Esophagus muscularis mucosa (tissue), 4 donors: Measurements from ENCODE around the gene ABCA2. TPM values are rescaled to one million over a fixed set of nuclear protein-coding genes. Genes with fewer than 3 reads are reported as not detected.

Source experiments
- DNase-seq: peaks from one replicate; pipeline ENCODE4 v3.0.0-alpha.2; 2017; ENCODE audit errors: extremely low spot score
- H3K27ac ChIP-seq, 4 donors: fragments of 200-600 bp; sonication (generic); replicated peaks in 1 of 4; 1 replicate in 3 of 4; 2 replicates in 1 of 4; pipeline ENCODE4 v1.5.1; 2016 to 2019; ENCODE audit warnings: mild to moderate bottlenecking in 1 of 4
- H3K27me3 ChIP-seq, 4 donors: fragments of 200-600 bp; sonication (generic); one replicate each; pipeline versions ENCODE4 v1.5.1 to v1.6.0; 2016 to 2019
- H3K36me3 ChIP-seq, 4 donors: fragments of 200-600 bp; sonication (generic); one replicate each; pipeline ENCODE4 v1.5.1; 2016 to 2019
- H3K4me1 ChIP-seq, 4 donors: fragments of 200-600 bp; sonication (generic); one replicate each; pipeline ENCODE4 v1.5.1; 2016 to 2019
- H3K4me3 ChIP-seq, 4 donors: fragments of 200-600 bp; sonication (generic); 1 replicate in 2 of 4; 2 replicates in 2 of 4; pipeline ENCODE4 v1.5.1; 2016 to 2019; ENCODE audit warnings: mild to moderate bottlenecking in 4 of 4, moderate library complexity in 1 of 4
- H3K9me3 ChIP-seq, 4 donors: fragments of 200-600 bp; sonication (generic); 1 replicate in 3 of 4; 2 replicates in 1 of 4; pipeline ENCODE4 v1.5.1; 2016 to 2019
- EP300 ChIP-seq: sonication (generic); formaldehyde crosslinking; IDR thresholded peaks from one replicate; pipeline ENCODE4 v1.6.1; 2017; ENCODE audit warnings: antibody characterized with exemption
- POLR2A ChIP-seq: fragments of 450-650 bp; IDR thresholded peaks from one replicate; pipeline ENCODE4 v1.6.1; 2017; ENCODE audit warnings: antibody characterized with exemption, moderate library complexity, mild to moderate bottlenecking, low read depth
- POLR2AphosphoS5 ChIP-seq, 2 donors: sonication (generic); formaldehyde crosslinking; IDR thresholded peaks; one replicate each; pipeline ENCODE4 v1.6.1; 2017; ENCODE audit warnings: antibody characterized with exemption in 2 of 2
- WGBS: methylation state at CpG from one replicate; pipeline ENCODE4 v1.1.5; 2018; 5-methylcytosine and 5-hydroxymethylcytosine counted together
- intact Hi-C: fragments of 100-400 bp; cut with DNase I; formaldehyde crosslinking; loops from one replicate; pipeline ENCODE4 v1.15.1; 2023
- total RNA-seq, 4 donors: library from RNA; depleted of rRNA; stranded (reverse); fragments of >200 nt; gene quantifications; one replicate each; pipeline versions ENCODE4 v1.1.0 to v1.2.1, GENCODE V29; 2016
- TF ChIP-seq, protein P1 (sequence below), 3 experiments: fragments of 200-600 bp in 2 of 3; fragments of 450-650 bp in 1 of 3; sonication (generic) in 2 of 3; IDR thresholded peaks; one replicate each; pipeline ENCODE4 v1.5.1; 2017 to 2019; ENCODE audit warnings: antibody characterized with exemption in 3 of 3, mild to moderate bottlenecking in 2 of 3, moderate library complexity in 1 of 3

The ABCA2 gene
- total RNA-seq, 4 donors from 2014 or later, result 17.4 to 30.9 (median 21.6) TPM

DNA sequence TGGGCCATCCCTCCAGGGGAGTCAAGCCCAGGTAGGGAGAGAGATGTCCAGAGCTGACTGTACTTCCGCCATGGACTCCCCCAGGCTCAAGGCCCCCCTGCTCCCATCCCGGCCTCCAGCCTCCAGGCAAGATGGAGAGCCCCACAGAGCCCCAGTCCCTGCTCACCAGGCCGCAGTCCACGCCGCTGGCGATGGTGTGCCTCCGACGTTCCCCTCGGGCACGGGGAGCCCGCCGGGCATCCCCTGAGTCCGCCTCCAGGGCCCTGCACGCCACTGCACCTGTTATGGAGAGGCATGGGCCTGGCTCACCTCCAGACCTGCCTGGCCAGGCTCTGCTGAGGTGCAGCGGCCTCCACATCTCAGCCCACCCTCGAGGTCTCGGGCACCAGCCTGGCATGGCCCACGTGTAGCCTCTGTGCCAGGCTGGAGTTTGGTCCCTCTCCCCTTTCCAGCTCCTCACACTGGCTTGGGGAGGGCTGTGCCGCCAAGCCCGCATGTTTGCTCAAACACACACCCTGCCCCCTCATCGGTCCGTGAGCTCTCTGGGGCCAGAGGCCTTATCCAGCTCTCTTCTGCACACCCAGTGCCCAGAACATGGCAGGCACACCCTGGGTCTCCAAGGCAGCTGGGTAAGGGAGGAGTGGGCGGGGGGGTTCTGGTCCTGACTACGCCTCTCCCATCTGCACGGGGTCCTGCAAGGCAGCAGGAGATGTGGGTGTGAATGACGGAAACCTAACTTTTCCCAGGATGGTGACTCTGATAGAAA is 38.2 kb upstream of the ABCA2 start:
- DNase-seq, result no peak
- Histone ChIP-seq H3K9me3 (no peaks in the 10 kb centered on the region), H3K4me3 (no peak overlapping the region), H3K4me1 (peaks cover 16 to 31% (median 29%) of the 10 kb centered on the region in 4 donors), H3K27ac (no peak overlapping the region), H3K27me3 (peaks cover 0 to 40% (median 15%) of the 10 kb centered on the region in 4 donors), H3K36me3 (no peaks in the 10 kb centered on the region)
- TF ChIP-seq, protein P1, sequence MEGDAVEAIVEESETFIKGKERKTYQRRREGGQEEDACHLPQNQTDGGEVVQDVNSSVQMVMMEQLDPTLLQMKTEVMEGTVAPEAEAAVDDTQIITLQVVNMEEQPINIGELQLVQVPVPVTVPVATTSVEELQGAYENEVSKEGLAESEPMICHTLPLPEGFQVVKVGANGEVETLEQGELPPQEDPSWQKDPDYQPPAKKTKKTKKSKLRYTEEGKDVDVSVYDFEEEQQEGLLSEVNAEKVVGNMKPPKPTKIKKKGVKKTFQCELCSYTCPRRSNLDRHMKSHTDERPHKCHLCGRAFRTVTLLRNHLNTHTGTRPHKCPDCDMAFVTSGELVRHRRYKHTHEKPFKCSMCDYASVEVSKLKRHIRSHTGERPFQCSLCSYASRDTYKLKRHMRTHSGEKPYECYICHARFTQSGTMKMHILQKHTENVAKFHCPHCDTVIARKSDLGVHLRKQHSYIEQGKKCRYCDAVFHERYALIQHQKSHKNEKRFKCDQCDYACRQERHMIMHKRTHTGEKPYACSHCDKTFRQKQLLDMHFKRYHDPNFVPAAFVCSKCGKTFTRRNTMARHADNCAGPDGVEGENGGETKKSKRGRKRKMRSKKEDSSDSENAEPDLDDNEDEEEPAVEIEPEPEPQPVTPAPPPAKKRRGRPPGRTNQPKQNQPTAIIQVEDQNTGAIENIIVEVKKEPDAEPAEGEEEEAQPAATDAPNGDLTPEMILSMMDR (IDR thresholded peaks at IDR 0.05), result no peak
- TF ChIP-seq EP300 (no peak), POLR2AphosphoS5 (IDR thresholded peaks at IDR 0.05) (no peak), POLR2A (no peak)
- intact Hi-C loops, result loop anchor here (2.0 kb wide), 1 partner anchor 19 kb away; the partner anchor contains the start of gene NPDC1
- 94% methylated on average over 20 of the region's 26 CpGs for WGBS

DNA sequence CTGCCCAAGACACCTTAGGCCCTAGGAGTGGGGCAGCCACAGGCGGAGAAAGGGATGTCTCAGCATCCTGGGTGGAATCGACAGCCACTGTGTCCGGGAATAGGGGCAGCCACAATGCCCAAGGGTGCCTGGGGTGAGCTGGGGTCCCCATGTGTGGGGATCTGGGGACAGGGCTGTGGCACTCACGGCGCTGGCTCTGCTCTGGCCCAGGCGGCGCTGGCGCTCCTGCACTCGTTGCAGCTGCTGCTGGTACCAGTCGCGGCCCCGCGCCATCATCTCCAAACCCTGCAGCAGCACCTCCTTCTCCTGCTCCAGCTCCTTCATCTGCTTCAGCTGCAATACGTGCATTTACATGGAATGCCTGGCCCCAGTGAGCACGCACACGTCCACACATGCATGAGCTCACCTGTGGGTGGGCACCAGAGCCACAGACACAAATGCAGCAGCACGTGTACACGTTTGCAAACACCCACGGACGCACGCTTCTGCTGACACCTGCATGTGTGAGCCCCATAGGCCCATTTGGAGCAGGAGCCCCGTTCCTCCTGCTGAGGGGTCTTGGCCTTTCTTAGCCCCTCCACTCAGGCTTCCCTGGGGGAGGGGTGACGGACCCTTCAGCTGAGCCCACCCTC is 37.4 kb upstream of the ABCA2 start:
- Histone ChIP-seq H3K27ac (no peak overlapping the region), H3K27me3 (peaks cover 0 to 40% (median 15%) of the 10 kb centered on the region in 4 donors), H3K36me3 (no peaks in the 10 kb centered on the region), H3K4me3 (no peak overlapping the region), H3K4me1 (peaks cover 9 to 23% (median 20%) of the 10 kb centered on the region in 4 donors), H3K9me3 (no peaks in the 10 kb centered on the region)
- intact Hi-C loops, result no loop called here
- WGBS, result 91% methylated on average over 19 of the region's 23 CpGs
- TF ChIP-seq POLR2A (no peak), POLR2AphosphoS5 (IDR thresholded peaks at IDR 0.05) (no peak), EP300 (no peak)
- TF ChIP-seq, protein P1 (IDR thresholded peaks at IDR 0.05), result no peak
- no peak for DNase-seq

- intact Hi-C loops, result no loop called here
- no peak overlapping the region for H3K4me3 ChIP-seq
- H3K4me1 ChIP-seq, result peaks cover 9 to 17% (median 14%) of the 10 kb centered on the region in 4 donors
- no peaks in the 10 kb centered on the region for H3K9me3 ChIP-seq
- no peak overlapping the region for H3K27ac ChIP-seq
- 87% methylated on average over 10 of the region's 12 CpGs for WGBS
- TF ChIP-seq EP300 (no peak), POLR2A (no peak), POLR2AphosphoS5 (IDR thresholded peaks at IDR 0.05) (no peak)
- TF ChIP-seq, protein P1 (IDR thresholded peaks at IDR 0.05), result no peak
- no peak for DNase-seq
- H3K27me3 ChIP-seq, result peaks cover 0 to 35% (median 15%) of the 10 kb centered on the region in 4 donors
- no peaks in the 10 kb centered on the region for H3K36me3 ChIP-seq
Observed at GRCh38 chr9:137064880-137065164, 36.8 kb upstream of the ABCA2 start.

- intact Hi-C loops, result no loop called here
- TF ChIP-seq, protein P1 (IDR thresholded peaks at IDR 0.05), result peak; percentile 93 to 100 (median 95)
- TF ChIP-seq POLR2AphosphoS5 (IDR thresholded peaks at IDR 0.05) (no peak), EP300 (no peak)
- no peak for DNase-seq
Observed at GRCh38 chr9:137064027-137064879, 36.2 kb upstream of the ABCA2 start.

More at GRCh38 chr9:137064027-137064879, 36.2 kb upstream of the ABCA2 start:
- no peaks in the 10 kb centered on the region for H3K36me3 ChIP-seq
- no peak overlapping the region for H3K4me3 ChIP-seq
- no peaks in the 10 kb centered on the region for H3K9me3 ChIP-seq
- H3K27me3 ChIP-seq, result peaks cover 0 to 30% (median 10%) of the 10 kb centered on the region in 4 donors
- H3K27ac ChIP-seq, result no peak overlapping the region
- 100% methylated on average over 3 of the region's 55 CpGs for WGBS
- peaks cover 6 to 11% (median 8%) of the 10 kb centered on the region in 4 donors for H3K4me1 ChIP-seq
